SKM-1 (cell line): Measurements from ENCODE around the gene SP9.

Experiments used
- DNase-seq: peaks from one replicate; lab custom pipeline; 2025; ENCODE audit not compliant: unreplicated experiment; lab: John Stamatoyannopoulos, UW

Gene SP9

DNA sequence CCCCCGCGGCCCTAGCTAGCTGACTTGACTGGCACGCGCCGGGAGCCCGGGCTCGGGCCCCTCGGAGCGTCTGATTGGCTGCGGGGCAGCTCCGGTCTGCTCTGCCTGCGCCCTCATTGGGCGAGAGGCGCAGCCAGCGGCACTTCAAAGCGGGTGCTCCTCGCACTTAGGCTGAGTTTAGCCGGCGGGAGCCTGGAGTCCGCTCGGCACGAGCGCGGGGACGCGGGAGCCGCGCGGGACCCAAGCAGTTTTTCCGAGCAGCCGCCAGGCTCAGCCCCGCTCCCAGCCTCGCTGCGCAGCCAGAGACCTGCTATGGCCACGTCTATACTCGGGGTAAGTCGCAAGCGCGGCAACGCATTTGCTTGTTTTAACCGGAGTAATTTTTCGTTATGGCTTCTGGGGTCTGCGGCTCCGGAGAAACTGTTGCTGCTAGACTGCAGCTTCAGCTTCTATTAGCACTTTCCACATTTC, at the start of gene SP9:
TSS of gene SP9 (plus strand) at position 174 of the 471 bp plus-strand sequence. CDS start at position 313, 139 bp downstream.
- DNase-seq: no peak

DNA sequence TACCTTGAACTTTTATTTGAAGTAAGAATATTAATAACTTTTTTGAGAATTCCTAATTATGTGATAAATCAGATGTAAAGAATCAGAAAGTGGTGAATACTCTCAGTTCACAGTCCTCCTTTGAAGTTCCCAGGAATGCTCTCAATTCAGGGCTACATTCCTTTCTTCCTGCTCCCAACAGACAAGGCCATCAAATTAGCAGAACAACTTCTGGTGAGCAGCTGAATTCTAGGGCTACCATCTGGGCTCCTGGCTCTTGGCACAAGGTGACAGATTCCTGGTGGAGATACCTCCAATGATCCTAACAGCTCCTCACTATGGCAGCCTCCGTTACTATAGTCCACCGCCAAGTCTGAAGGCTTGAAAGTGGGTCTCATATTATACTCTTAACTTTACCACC, 48.6 kb upstream of the SP9 start:
- no peak for DNase-seq

DNA sequence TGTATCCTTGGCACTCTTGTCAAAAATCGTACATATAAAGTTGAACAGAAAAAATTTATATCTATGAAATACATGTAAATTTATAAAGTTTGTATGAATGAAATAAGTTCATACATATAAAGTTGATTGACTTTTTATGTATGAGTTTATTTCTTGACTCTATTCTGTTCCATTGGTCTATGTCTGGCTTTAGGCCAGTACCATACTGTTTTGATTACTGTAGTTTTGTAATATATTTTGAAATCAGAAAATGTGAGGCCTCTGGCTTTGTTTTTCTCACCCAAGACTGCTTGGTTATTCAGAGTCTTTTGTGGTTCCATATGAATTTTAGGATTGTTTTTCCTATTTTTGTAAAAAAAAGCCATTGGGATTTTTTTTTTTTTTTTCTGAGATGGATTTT, 41.8 kb upstream of the SP9 start:
- DNase-seq: no peak

DNA sequence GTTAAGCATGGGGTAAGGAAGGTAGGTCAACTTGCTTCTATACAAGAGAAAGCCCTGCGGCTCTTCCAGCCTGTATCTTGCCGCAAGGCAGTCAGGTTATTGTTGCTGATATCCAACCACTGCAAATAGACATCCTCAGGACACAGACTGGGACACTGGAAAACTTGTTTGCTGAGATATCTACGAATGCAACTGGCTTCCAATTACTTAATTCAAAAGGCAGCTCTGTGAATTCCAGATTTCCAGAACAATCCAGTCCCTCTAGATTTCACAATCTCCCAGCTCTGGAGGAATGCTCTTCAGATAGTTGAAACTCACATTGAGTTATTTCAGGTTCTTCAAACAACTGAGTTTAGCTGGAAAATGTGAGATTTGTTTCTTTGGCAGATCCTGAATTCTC, 34.6 kb upstream of the SP9 start:
- DNase-seq: no peak

DNA sequence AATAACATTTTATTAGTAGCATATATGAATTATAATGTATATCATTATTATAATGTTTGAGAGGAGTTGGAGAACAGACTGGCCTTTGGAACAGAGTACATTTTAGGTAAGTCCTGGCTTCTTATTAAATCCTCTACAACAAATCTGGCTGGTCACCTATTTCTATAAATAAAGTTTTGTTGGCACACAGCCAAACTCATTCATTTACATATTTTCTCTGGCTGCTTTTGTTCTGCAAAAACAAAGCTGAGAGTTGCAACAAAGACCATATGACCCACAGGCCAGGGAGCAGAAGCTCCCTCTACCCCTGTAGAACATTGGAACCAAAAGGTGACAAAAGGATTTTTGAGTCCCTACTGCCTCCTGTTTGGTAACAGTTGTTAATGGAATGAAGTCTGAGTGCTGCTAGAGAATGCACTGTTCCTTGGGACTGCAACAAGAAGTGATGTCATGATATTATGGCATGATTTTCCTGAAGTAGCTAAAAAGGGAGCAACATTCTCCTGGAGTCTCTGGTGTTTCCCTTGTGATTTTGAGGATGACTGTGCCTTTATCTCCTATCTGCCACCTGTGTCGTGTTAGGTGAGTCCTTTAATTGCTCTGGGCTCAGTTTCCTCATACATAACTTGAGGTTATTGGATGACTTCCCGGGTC, 22.0 kb upstream of the SP9 start:
- no peak for DNase-seq

DNA sequence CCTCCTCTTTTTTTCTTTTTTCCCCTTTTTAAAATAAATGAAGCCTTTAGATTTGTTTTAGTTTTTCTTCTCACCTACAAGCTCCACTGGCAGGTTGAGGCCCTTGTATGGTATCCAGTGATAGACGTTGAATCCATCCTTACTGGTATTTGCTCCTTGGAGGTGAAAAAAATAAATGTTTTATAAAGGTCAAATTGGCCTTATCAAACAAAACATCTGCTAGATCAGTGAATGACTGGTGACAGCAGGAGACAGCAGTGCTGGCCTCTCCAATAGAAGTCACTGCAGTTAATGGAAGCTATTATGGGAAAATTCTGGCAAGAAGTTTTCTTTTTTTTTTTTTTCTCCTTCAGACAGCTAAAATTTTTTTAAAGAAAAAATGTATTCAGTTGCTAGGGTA, 12.6 kb upstream of the SP9 start:
- DNase-seq: no peak

DNA sequence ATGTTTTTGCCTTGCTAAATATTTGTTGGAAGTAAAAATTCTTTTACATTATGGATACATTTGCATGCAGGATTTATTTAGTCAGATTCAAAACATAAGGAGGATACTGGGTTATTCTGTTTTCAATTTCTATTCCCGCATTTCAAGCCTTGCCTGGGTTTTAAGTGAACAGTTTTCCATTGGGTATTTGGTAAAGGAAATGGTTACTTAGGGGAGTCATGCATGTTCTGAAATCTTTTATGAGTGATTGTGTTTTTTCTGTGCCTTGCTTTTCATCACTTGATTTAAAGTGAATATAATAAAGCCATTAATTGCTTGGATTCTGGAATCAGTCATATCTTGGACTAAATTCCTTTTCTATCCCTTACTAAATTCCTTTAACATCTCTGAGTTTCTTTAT, 12.0 kb upstream of the SP9 start:
- no peak for DNase-seq

DNA sequence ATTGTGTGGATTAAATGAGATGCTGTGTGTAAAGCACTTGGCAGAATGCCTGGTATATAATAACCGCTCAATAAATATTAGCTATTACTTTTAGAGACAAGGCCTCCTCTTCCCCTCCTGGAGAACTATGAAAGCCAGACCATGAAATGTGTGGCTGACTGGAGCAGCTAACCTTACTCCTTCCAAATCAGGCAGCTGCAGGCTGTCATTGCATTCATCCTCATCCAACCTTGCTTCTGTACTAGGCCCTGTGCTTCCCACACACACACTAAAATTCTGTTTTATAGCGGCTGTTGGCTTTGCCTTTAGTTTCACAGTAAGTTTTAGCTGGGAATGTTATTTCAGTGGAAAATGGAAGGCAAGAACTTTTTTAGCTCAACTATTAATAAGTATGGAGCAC, 10.2 kb upstream of the SP9 start:
- no peak for DNase-seq

DNA sequence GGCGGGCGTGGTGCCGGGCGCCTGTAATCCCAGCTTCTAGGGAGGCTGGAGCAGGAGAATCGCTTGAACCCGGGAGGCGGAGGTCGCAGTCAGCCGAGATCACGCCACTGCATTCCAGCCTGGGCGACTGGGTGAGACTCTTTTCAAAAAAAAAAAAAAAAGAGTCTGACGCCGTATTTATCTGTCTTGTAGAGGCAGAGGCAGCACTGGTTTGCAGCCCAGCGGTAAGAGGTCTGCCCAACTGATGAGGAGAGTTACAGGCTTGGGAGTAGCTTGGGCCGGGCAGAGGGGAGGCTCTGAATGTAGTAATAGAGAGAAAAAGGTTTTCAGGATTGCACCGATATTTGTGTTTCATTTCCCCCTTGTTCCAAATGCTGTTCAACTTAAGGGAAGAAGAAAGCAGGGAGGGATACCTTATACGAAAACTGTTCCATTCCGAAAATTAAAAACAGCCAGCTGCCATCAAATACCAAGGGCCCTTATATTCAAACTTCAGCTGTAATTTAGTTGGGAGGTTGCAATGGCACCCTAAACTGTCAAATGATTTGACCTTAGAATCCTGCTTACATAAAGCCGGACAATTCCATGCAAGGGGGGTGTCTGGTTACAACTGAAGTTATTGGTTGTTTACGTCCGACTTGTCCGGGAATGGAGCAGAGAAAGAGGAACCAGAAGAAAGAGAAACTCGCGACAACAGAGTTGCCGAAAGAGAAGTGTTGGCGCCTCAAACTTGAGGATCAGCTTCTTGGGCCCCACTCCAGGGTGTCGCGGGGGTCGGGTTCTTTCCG, 9.2 kb upstream of the SP9 start:
- no peak for DNase-seq

DNA sequence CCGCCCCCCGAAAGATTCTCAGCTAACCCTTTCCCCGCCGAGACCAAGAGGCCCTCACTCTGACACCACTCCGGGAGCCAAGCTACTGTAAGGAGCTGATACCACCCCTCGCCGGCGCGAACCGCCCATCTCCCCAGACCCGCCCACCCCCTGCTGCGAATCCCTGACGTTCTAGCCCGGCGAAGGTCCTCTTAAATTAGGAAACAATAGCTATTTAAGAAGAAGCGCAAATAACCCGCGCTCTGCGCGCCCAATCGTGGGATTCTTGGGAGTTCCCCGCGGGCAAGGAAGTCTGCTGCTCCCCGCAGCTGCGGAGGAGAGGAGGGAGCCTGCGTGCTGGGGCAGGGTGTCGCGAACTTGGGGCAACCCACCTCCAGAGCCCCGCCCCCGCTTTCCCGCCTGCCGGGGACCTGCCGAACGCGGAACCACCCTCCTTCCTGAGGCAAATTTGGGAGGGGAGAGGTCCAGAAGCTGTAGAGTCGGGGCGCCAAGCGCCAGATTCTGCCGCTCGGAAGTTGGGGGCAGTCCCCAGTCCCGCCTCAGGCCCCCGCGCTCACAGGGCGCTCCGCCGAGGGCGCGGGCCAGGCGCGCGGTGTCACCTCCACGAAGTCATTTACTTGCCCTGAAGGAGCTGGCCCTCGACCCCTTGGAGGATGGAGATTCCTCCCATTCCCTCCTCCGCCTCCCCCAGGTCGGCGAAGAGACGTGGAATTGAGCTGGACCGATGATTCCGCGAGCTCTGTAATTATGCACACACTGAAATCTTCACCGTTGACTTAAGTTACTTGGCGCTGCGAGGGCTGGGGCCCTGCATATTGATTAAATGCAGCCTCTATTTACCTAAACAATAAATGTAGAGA, 8.4 kb upstream of the SP9 start:
- no peak for DNase-seq

DNA sequence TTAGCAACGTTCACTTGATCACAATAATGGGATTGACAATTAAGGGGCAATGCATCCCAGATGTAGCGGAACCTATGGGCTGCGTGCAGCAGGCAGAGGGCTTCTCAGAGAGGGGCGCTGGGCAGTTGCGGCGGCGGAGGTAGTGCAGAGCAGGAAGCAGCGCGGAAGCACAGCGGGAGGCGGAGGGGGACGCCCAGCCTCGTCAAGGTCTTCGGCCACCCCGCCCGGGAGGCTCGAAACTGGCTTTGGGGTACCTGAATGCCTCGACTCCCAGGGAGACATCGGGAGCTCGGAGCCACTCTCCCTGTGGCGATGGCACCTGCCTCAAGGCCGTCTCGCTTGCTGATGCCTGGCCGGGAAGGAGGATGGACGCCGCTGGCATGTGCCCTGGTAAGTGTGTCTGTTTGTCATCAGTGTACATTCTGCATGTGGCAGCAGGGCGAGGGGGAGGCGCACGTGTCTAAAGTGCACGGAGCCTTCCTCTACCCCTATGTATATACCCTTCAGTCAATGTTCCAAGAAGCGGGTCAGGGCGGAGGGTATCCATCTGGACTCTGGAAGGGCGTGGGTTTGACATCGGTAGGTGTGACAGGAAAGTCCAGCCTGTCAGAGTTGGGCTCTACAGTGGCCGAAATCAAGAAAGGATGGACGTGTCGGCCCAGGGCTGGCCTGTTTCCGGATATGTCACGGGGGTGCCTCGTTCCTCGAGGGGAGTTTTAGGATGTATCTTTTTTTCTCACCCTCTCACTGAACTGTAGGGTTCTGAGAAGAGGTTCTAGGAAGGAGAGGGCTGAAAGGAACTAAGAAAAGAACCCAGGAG, 7.5 kb upstream of the SP9 start:
- DNase-seq: no peak

DNA sequence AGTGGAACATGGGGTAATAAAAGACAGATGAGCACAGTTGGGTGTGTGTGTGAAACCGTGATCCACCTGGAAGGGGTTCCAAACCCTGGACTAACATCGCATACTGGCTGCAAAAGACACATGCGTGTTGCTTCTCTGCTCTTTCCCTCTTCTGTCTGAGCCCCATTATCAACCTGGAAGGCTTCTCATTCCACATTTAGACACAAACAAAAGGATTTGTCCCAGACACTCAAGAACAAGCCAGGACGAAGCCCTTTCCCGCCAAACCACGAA, 7.0 kb upstream of the SP9 start:
- DNase-seq: no peak

DNA sequence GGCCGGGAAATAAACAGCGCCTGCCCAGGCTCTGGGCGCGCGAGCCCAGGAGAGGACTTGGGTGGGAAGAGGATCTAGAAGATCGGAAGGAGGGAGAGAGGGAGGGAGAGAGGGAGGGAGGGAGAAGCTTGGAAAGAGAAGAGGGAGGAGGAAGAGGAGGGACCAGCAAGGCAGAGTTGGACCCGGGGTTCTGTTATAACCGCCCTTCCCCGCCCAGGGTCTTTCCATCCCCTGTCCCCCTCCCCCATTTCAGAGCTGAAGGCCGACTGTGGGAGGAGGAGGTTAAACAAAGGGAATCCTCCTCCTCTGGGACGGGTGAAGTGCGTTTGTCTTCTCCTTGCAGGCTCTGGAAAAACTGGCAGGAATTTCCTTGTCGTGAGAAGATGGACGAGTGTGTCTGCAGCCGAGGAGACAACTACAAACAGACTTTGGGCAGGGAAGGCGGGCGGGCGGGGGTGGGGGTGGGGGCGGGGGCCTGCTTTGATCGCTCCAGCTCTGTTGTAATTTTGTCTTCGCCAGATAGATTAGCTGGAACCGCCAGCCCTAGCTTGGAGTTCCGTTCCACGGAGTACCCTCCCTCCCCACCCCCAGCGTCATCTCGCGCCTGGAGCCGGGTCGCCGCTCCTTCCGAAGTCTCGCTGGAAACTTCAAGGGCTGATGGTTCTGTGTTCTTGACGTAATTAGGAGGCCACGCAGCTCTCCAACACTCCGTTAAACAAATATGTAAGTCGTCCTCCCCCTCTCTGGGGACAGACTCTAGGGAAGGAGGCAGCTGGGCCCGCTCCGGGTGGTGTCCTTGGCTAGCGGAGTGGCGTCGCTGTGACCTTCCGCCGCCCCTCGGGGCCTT, 6.4 kb upstream of the SP9 start:
- no peak for DNase-seq

DNA sequence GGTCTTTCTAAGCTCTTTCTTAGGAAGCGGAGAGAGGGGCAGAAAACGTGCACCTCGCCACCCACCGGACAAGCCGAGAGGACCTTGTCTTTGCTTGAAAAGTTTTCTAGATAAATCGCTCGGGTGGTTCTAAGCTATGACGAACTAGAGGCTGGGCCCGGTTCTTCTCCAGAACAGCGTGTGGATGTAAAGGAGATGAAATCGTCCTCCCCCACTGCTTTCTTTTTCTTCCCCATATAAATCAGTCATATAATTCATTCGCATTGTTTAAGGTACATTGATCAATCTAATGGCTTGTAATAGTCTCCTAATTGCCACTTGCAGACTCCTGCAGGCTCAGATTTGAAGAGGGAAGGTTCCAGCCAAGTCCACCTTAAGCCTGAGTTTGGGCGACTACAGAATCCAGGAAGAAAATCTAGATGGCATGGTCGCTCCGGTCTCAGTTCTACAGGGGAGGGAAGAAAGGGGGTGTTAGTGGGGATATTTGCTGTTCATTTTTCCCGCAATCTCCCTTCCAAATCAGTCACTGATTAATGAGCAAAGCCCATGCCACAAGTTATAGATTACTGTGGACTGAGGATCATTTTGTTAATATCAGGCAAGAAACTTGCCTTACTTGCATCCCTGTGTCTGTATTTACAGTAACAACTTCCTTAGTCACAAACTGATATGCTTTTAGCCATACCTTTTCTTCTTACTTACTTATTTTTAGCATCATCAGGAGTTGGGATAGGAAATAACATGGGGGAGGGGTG, 5.6 kb upstream of the SP9 start:
- DNase-seq: no peak

DNA sequence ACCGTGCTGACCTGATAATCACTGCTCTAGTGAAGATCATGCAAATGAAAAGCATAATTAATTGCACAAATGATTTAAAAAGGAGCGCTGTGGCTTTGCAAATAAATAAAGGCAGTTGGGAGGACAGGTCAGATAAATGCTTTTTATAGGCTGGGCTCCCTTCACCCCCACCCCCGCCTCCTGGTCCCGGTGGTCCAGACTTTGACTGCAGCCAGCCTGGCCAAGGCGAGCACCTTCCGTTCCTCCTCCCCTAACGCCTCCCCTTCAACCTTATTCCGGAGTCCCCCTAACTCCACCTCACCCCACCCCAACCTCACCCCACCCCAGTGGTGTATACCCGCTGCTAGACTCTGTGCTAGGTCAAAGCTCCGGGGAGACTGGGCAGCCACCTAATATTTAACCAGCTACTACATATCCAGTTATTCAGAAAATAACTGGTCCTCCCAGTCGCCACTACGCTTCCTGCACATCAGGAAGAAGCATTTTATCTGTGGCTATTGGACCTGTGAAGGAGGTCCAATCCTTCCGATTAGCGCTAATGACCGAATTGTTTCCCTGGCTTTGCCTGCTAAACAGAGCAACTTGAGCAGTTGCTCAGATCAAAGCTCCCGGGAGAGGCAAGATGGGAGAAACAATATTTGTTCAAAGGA, 3.7 kb upstream of the SP9 start:
- no peak for DNase-seq

DNA sequence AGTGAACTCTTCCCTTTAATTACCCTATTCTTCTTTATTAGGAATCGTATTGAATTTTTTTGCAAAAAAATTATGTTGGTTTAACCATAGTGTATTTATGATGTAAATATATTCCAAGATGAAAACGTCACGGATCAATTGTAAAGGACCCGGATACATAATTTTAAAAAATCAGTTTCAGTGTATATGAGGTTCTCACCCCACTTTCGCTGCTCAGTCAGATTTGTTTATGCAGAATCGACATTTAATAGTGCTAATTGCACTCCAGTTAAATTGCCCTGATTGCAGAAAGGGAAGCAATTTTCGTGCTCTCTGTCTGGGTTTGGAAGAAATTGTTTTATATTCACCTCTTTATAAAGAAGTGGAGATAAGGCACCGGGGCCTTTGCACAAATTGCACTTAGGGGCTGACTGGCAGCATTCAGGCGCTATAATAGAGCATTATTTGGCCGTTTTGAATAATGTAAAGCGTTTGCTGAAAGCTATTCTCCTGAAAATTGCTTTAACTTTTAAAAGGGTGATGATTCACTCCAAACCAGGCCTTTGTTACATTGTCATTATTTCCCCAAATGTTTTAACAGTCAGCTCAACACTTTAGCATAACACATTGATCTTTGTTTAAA, 3.0 kb upstream of the SP9 start:
- DNase-seq: no peak

DNA sequence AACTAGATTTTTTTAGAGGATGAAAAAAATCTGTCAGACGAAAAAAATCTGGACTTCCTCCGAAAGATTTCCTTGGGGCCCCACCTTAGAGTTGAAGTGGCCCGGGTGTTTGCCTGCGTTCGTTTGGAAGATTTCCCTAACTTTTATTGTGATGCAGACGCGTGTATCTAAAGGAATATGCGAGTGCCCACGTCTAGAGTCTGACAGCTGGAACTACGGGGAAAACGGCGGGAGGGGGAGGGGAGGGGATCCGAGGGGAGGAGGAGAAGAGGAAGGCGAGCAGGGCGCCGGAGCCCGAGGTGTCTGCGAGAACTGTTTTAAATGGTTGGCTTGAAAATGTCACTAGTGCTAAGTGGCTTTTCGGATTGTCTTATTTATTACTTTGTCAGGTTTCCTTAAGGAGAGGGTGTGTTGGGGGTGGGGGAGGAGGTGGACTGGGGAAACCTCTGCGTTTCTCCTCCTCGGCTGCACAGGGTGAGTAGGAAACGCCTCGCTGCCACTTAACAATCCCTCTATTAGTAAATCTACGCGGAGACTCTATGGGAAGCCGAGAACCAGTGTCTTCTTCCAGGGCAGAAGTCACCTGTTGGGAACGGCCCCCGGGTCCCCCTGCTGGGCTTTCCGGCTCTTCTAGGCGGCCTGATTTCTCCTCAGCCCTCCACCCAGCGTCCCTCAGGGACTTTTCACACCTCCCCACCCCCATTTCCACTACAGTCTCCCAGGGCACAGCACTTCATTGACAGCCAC, 2.4 kb upstream of the SP9 start:
- DNase-seq: no peak

DNA sequence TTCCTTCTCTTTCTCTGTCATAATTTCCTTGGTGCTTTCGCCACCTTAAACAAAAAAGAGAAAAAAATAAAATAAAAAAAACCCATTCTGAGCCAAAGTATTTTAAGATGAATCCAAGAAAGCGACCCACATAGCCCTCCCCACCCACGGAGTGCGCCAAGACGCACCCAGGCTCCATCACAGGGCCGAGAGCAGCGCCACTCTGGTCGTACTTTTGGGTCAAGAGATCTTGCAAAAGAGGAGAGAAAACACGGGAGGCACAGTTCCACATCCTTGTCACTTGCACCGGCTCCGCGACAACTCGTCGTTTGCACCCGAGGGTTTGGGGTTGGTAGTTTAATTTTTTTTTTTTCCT, 1.8 kb upstream of the SP9 start:
- DNase-seq: no peak
